HK-2 (cell line): ENCODE data around the gene FGD3.

Experiments used
- DNase-seq: peaks from one replicate; pipeline ENCODE4 v3.0.0-alpha.2; 2018; ENCODE audit not compliant: unreplicated experiment

FGD3 gene

GRCh38 chr9:93028448-93029006 lies 81.2 kb downstream of the FGD3 start:
- DNase-seq, result no peak

GRCh38 chr9:93030642-93031628 lies 83.6 kb downstream of the FGD3 start:
- DNase-seq, result no peak

- DNase-seq, result no peak
Observed at GRCh38 chr9:93031629-93032430, 84.5 kb downstream of the FGD3 start.

GRCh38 chr9:93032545-93032944 lies 85.2 kb downstream of the FGD3 start:
- DNase-seq, result no peak

GRCh38 chr9:93033531-93033930 lies 86.2 kb downstream of the FGD3 start:
- DNase-seq, result no peak

- no peak for DNase-seq
Observed at GRCh38 chr9:93035106-93035660, 87.9 kb downstream of the FGD3 start.

GRCh38 chr9:93035821-93036351 lies 88.6 kb downstream of the FGD3 start:
- no peak for DNase-seq

- no peak for DNase-seq
Observed at GRCh38 chr9:93036887-93037475, 89.7 kb downstream of the FGD3 start.

GRCh38 chr9:93037476-93037971 lies 90.2 kb downstream of the FGD3 start:
- no peak for DNase-seq

GRCh38 chr9:93038918-93039317 lies 91.6 kb downstream of the FGD3 start:
- DNase-seq, result no peak

- DNase-seq, result no peak
Observed at GRCh38 chr9:93039456-93039855, 92.1 kb downstream of the FGD3 start.

- no peak for DNase-seq
Observed at GRCh38 chr9:93039976-93040375, 92.7 kb downstream of the FGD3 start.

- no peak for DNase-seq
Observed at GRCh38 chr9:93040409-93040808, 93.1 kb downstream of the FGD3 start.

- no peak for DNase-seq
Observed at GRCh38 chr9:93041108-93041802, 93.9 kb downstream of the FGD3 start.

- DNase-seq, result no peak
Observed at GRCh38 chr9:93043122-93043521, 95.8 kb downstream of the FGD3 start.

GRCh38 chr9:93045521-93045920 lies 98.2 kb downstream of the FGD3 start:
- DNase-seq, result no peak

- DNase-seq, result no peak
Observed at GRCh38 chr9:93048566-93049448, 101.5 kb downstream of the FGD3 start.

- no peak for DNase-seq
Observed at GRCh38 chr9:93049491-93049890, 102.2 kb downstream of the FGD3 start.

- no peak for DNase-seq
Observed at GRCh38 chr9:93050231-93050630, 102.9 kb downstream of the FGD3 start.

GRCh38 chr9:93051680-93052089 lies 104.4 kb downstream of the FGD3 start:
- DNase-seq, result no peak
